GM19099 (cell line): ENCODE measurements around the gene MAN1C1.

Source experiments
- POLR2A ChIP-seq: IDR thresholded peaks from 3 replicates; pipeline ENCODE4 v1.6.1; 2011; ENCODE audit warnings: low read depth; ENCODE audit not compliant: insufficient read length; ENCODE audit errors: extremely low read depth

Gene MAN1C1

DNA sequence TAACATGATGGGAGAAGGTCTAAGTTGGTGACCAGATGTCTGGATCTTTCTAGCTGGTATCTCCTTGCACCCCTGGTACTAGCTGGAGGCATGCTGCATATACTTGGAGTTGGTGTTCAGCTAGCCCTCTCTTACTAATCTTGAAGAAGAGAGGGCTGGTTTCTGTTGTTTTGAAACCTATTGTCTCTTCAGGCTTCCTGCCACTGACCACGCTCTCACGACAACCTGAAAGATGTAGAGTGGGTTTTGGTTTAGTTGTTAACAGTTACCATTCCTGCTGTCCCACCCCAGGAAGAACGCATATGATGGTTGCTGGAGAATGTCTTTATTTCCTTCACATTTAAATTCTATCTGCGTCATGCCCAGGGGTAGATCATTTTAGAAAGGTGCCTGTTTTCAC lies 3.6 kb downstream of the MAN1C1 start:
- TF ChIP-seq POLR2A: no peak

DNA sequence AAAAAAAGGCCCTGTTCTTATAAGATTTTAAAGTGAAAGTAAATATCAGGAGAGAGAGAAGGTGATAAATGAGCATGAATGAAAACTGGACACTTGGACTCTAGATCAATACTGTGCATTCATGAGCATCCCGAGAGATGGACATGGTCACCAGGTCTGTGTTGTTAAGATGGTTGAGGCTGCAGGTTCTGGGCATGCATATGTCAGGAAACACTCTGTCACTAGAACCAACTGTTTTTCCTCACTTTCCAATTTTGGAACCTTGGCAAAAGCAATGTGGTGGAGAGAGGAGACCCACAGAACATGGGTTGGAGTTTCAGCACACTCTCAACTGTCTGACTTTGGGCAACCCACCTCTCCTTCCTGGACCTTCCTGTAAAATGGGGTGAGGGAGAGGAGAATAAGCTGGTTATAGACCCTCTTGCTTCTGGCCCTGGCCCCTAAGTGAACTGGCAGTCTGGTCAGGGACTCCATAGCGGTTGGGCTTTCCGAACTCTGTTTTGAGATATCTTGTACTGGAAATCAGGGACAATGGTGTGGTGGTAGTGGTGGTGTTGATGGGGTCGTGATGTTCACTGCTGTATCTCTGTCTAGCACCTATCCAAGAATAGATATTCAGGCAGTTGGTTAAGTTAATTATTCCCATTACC lies 4.2 kb downstream of the MAN1C1 start:
- TF ChIP-seq POLR2A: no peak

DNA sequence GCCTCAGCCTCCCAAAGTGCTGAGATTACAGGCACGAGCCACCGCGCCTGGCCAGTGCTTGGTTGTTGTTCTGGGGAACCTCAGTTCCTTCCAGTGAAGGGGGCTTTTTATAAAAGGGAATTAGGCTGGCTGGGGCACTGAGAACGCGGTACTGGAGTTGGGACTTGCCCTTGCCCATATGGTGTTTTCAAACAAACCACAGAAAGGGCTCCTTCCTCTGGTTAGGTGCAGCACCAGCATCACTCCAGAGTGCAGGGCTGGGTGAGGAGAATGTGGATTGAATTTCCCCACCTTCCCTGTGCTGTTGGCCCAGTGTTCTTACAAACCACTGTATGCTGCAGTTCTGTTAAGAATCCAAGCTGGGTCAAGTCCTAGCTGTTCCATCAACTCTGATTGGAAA lies 5.3 kb downstream of the MAN1C1 start:
- TF ChIP-seq POLR2A: no peak

DNA sequence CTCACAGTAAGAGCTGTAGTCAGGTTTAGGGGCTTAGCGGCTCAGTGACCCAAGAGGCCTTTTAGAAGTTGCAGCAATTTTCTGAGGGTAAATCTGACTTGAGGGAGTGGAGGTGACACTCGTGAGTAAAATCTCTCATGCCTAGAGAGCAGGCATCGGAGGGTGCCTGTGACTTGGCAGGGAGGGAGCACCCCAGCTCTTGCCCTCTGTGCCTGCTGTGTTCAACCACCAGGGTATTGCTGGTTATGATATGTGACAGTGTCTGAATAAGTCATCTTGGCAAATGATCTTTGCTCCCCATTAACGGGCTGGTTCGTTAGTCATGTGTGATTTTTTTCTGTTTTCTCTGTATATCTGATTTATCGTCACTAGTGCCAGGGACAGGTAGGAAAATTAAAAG lies 5.9 kb downstream of the MAN1C1 start:
- no peak for TF ChIP-seq POLR2A

DNA sequence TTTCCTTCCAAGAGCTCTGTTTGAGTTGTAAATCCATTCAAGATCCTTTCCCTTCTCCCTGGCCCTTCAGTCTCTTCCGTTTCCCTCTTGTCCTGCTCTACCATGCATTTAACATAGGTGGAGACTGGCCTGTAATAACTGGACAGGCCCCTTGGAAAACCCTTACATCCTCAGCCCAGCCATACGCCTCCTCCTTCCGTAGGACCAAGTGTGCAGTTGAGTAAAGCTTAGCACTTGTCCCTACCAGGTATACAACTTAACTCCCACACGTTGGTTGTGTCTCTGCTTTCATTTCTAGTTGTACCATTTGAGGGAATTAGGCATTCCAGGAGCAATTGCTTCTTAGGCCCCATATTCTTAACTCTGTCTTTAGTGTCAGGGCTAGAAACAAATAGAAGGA lies 6.4 kb downstream of the MAN1C1 start:
- TF ChIP-seq POLR2A: no peak

DNA sequence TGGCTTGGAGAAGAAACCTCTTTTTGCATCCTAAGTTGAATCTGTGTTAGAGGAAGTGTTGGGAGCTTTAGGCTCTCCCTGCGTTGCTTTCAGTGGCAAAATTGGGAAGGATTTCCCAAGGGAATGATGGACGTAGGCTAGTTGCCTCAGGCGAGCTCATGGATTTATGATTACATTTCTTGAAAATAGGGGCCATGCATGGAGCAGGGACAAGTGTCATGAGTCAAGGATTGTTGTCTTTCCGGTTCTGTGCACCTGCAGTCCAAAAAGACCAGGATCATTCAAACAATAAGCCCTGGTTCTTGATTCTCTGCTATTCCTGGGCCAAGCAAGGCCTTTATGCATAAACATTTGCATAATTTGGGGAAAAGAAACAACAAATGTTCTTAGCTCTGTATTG lies 7.1 kb downstream of the MAN1C1 start:
- no peak for TF ChIP-seq POLR2A

DNA sequence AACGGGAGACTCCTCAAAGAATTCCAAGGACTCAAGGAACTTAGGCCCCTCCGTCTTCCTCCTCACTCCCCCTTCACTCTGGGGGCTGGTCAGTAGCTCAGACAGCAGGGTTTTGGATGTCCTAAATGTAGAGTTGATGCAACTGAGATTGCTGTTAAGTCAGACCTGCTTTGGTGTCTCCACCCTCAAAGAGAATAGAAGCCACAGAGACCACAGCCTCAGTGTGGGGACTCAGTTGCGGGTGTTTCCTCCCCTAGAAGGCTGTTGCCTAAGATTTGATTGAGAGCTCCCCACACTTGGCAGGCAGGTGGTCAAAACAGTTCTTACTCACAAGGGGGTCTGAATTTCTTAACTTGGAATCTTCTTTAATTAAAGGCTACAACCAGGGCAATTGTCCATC lies 7.6 kb downstream of the MAN1C1 start:
- no peak for TF ChIP-seq POLR2A

DNA sequence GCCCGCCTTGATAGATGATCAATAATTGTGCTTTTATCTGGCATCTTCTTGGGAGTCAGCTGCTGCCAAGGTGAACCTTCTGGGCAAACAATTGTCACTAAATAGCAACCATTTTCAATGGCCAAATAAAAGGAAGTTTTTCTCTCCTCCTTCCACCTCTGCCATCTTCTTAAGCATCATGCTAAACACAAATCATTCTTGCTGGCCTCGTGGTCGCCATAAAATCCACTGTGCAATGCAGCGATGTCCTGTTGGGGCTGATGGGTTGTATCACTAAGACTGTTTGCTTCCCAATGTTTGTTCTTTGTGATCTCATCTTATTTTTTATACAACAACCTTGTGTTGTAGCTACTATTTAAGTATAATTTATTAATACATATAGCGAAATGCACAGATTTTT lies 8.0 kb downstream of the MAN1C1 start:
- TF ChIP-seq POLR2A: no peak

DNA sequence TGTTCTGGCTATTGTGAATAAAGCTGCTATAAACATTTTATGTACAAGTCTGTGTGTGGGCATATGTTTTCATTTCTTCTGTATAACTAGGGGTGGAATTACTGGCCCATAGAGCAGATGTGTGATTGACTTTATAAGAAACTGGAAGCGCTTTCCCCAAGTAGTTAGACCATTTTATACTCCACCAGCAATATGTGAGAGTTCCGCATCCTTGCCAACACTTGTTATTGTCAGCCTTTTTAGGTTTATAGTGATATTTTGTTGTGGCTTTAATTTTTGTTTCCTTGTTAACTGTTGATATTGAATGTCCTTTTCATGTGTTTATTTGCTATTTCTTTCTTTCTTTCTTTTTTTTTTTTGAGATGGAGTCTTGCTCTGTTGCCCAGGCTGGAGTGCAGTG lies 9.4 kb downstream of the MAN1C1 start:
- no peak for TF ChIP-seq POLR2A

DNA sequence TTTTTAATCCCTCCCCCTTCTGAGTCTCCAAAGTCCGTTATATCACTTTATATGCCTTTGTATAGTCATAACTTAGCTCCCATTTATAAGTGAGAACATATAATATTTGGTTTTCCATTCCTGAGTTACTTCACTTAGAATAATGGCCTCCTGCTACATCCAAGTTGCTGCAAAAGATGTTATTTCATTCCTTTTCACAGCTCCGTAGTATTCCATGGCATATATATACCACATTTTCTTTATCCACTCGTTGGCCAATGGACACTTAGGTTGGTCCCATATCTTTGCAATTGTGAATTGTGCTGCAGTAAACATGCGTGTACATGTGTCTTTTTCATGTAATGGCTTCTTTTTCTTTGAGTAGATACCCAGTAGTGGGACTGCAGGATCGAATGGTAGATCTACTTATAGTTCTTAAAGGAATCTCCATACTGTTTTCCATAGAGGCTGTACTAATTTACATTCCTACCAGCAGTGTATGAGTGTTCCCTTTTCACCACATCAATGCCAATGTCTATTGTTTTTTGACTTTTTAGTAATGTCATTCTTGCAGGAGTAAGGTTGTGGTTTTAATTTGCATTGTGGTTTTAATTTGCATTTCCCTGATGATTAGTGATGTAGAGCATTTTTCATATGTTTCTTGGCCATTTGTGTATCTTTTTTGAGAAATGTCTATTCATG lies 12.3 kb downstream of the MAN1C1 start:
- no peak for TF ChIP-seq POLR2A

DNA sequence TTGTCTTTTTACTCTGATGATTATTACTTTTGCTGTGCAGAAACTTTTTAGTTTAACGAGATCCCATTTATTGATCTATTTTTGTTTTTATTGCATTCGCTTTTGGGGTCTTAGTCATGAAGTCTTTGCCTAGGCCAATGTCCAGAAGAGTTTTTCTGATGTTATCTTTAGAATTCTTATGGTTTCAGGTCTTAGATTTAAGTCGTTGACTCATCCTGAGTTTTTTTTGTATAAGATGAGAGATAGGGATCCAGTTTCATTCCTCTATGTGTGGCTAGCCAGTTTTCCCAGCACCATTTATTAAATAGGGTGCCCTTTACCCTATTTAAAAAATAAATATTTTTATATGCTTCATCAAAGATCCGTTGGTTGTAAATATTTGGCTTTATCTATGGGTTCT lies 13.2 kb downstream of the MAN1C1 start:
- no peak for TF ChIP-seq POLR2A

DNA sequence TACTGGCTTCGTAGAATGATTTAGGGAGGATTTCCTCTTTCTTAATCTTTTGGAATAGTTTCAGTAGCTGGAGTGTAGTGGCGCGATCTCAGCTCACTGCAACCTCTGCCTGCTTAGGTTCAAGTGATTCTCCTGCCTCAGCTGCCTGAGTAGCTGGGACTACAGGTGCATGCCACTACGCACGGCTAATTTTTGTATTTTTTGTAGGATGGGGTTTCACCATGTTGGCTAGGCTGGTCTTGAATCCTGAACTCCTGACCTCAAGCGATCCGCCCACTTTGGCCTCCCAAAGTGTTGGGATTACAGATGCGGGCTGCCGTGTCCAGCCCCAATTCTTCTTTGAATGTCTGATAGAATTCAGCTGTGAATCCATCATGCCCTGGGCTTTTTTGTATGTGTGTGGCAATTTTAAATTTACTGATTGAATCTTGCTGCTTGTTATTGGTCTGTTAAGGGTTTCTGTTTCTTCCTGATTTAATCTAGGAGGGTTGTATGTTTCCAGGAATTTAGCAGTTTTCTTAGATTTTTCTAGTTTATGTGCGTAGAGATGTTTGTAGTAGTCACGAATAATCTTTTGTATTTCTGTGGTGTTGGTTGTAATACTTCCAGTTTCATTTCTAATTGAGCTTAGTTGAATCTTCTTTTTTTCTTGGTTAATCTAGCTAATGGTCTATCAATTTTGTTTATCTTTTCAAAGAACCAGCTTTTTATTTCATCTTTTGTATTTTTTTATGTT lies 15.3 kb downstream of the MAN1C1 start:
- no peak for TF ChIP-seq POLR2A

DNA sequence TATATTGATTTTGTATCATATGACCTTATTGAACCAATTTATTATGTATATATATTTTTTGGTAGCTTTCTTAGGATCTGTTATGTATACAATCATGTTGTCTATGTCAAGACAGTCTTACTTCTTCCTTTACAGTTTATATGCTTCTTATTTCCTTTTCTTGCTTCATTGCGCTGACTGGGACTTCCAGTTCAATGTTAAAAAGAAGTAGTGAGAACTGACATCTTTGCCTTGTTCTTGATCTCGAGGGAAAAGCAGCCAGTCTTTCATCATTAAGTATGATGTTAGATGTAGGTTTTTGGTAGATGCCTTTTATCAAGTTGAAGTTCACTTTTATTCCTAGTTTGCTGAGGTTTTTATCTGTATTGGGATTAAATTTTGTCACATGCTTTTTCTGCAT lies 17.5 kb downstream of the MAN1C1 start:
- TF ChIP-seq POLR2A: no peak

DNA sequence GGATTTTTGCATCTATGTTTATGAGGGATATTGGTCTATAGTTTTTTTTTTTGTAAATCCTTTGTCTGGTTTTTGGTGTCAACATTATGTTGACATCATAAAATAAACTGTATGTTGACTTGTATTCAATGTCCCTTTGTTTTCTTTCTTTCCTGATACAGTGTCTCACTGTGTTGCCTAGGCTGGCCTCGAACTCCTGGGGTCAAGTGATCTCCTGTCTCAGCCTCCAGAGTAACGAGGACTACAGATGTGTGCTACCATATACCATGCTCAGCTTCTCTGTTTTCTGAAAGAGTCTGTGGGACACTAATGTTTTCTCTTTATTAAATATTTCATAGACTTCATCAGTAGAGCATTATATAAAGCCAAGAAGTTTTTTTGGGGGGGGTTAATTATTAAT lies 18.3 kb downstream of the MAN1C1 start:
- no peak for TF ChIP-seq POLR2A

DNA sequence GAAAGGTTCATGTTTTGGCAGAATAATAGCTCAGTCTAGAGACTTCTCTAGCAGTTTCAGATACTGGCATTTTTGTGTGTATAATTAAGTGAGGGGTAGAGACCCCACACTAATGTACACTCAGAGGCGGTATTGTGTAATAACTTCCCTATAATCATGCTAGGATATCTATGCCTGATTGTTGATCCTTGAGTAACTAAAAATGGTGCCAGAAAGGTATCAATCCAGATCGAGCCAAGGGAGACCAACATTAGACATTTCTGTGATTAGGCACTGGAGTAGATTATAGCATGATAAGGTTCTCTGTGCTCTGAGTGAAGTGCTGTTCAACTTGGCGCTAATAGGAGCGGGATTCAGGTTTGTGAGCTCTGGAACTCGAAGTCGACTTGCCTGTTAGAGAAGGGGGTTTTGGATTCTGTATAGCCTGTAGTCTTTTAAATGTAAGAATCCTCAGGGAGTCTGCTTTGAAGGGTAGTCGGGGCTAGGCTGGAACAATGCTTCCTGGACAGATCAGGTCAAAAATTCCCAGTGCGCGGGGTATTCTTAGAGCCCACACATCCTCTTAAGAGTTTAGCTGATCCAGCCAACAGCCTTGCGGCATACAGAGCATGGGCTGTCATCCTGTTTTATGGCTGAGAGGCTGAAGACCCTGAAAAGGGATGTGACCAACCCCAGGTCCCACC lies 24.2 kb downstream of the MAN1C1 start:
- no peak for TF ChIP-seq POLR2A

DNA sequence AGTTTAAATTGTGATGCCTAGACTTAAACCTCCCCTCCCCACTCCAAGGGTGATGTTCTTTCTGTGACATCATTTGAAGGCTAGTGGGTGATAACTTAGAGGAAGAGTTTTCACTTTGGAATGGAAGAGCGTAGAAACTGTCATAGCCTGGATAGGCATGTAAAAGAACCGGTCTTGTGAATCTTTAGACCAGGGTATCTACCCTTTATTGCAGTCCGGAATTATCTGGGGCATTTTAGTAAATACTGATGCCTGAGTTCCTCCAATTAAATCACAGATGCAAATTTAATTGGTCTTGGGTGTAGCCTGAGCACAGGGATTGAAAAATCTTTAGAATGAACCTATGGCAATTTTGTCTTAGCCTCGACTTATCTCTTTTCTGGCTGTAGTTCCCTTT lies 24.7 kb downstream of the MAN1C1 start:
- no peak for TF ChIP-seq POLR2A
